NCI-H128 (cell line): ENCODE results near the gene CCDC60.
"Not testable (repeated sequence)": the region's sequence is repeated elsewhere in the genome, so short reads cannot be mapped to it uniquely, and the experiment has no call there.

Source experiments
- DNase-seq: peaks from one replicate; lab custom pipeline; 2025; ENCODE audit not compliant: unreplicated experiment; lab: John Stamatoyannopoulos, UW

CCDC60 gene

GRCh38 chr12:119328111-119328510 lies 6.4 kb upstream of the CCDC60 start:
- no peak for DNase-seq

GRCh38 chr12:119338593-119339363 lies 4.2 kb downstream of the CCDC60 start:
- no peak for DNase-seq

- DNase-seq = no peak
Observed at GRCh38 chr12:119340578-119340977, 6.0 kb downstream of the CCDC60 start.

- no peak for DNase-seq
Observed at GRCh38 chr12:119341020-119341419, 6.5 kb downstream of the CCDC60 start.

- DNase-seq = no peak
Observed at GRCh38 chr12:119341988-119342387, 7.5 kb downstream of the CCDC60 start.

- DNase-seq = no peak
Observed at GRCh38 chr12:119343130-119343529, 8.6 kb downstream of the CCDC60 start.

GRCh38 chr12:119354172-119354571 lies 19.6 kb downstream of the CCDC60 start:
- peak; percentile 59 for DNase-seq

GRCh38 chr12:119360366-119360765 lies 25.8 kb downstream of the CCDC60 start:
- not testable (repeated sequence) for DNase-seq

GRCh38 chr12:119363037-119363436 lies 28.5 kb downstream of the CCDC60 start:
- DNase-seq = no peak

GRCh38 chr12:119363490-119363889 lies 29.0 kb downstream of the CCDC60 start:
- DNase-seq = no peak

- DNase-seq = no peak
Observed at GRCh38 chr12:119365451-119365850, 30.9 kb downstream of the CCDC60 start.

GRCh38 chr12:119366007-119366406 lies 31.5 kb downstream of the CCDC60 start:
- DNase-seq = no peak

- DNase-seq = no peak
Observed at GRCh38 chr12:119369161-119369560, 34.6 kb downstream of the CCDC60 start.

GRCh38 chr12:119369907-119370546 lies 35.5 kb downstream of the CCDC60 start:
- DNase-seq = peak; percentile 95

GRCh38 chr12:119372540-119372939 lies 38.0 kb downstream of the CCDC60 start:
- no peak for DNase-seq

- no peak for DNase-seq
Observed at GRCh38 chr12:119373001-119373400, 38.5 kb downstream of the CCDC60 start.

- no peak for DNase-seq
Observed at GRCh38 chr12:119373666-119374065, 39.1 kb downstream of the CCDC60 start.

GRCh38 chr12:119374635-119375034 lies 40.1 kb downstream of the CCDC60 start:
- no peak for DNase-seq

- DNase-seq = no peak
Observed at GRCh38 chr12:119375075-119375882, 40.8 kb downstream of the CCDC60 start.

- no peak for DNase-seq
Observed at GRCh38 chr12:119375883-119376190, 41.3 kb downstream of the CCDC60 start.

GRCh38 chr12:119378903-119379302 lies 44.4 kb downstream of the CCDC60 start:
- DNase-seq = no peak
